ENCODE measurements around the gene LPP. TPM values are rescaled to one million over a fixed set of nuclear protein-coding genes. Genes with fewer than 3 reads are reported as not detected.

LPP gene
- total RNA-seq, 4 donors from 2014 or later = 56.0 to 65.7 (median 58.1) TPM

DNA sequence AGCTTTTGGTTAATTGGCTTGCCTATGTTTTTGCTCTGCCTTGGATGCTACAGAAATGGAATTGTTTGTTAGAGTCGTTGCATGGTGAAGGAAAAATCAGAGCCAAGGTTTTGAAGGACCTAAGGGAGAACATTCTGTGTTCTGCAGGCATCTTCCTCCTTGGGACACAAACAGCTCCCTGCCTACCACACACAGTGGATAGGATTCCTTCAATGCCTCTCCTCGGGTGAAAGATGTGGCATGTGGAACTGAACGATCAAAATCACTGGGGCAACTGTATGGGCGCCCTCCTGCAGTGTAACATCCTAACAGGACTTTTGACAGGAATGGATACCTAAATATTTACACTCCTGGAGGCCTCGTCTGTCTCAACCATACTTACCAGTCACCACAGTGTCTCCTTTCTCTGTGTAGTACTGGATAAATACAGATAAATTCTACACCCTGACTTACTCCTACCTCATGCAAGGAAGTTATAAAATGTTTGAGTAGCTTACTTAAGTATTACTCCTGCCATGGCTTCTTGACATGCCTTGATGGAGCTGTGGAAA, 100.6 kb downstream of the LPP start:
- H3K4me3 ChIP-seq = no peak overlapping the region
- H3K27ac ChIP-seq = no peak overlapping the region
- no peaks in the 10 kb centered on the region for H3K27me3 ChIP-seq
- in situ Hi-C loops (cut with MboI; ENCODE audit: low sequenced_read_pairs in 4 of 4) = no loop called here
- H3K9me3 ChIP-seq = no peaks in the 10 kb centered on the region
- DNase-seq = no peak
- H3K36me3 ChIP-seq = no peaks in the 10 kb centered on the region
- no peak for ATAC-seq
- intact Hi-C loops (cut with DNase I; ENCODE audit: low total_unique reads) = no loop called here
- no peak for TF ChIP-seq POLR2A (IDR thresholded peaks at IDR 0.05)
- TF ChIP-seq, protein P1, sequence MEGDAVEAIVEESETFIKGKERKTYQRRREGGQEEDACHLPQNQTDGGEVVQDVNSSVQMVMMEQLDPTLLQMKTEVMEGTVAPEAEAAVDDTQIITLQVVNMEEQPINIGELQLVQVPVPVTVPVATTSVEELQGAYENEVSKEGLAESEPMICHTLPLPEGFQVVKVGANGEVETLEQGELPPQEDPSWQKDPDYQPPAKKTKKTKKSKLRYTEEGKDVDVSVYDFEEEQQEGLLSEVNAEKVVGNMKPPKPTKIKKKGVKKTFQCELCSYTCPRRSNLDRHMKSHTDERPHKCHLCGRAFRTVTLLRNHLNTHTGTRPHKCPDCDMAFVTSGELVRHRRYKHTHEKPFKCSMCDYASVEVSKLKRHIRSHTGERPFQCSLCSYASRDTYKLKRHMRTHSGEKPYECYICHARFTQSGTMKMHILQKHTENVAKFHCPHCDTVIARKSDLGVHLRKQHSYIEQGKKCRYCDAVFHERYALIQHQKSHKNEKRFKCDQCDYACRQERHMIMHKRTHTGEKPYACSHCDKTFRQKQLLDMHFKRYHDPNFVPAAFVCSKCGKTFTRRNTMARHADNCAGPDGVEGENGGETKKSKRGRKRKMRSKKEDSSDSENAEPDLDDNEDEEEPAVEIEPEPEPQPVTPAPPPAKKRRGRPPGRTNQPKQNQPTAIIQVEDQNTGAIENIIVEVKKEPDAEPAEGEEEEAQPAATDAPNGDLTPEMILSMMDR (IDR thresholded peaks at IDR 0.05 in 4 of 5, conservative IDR thresholded peaks at IDR 0.05 in 1 of 5) = no peak
- peaks cover 12 to 19% of the 10 kb centered on the region in 2 donors for H3K4me1 ChIP-seq

DNA sequence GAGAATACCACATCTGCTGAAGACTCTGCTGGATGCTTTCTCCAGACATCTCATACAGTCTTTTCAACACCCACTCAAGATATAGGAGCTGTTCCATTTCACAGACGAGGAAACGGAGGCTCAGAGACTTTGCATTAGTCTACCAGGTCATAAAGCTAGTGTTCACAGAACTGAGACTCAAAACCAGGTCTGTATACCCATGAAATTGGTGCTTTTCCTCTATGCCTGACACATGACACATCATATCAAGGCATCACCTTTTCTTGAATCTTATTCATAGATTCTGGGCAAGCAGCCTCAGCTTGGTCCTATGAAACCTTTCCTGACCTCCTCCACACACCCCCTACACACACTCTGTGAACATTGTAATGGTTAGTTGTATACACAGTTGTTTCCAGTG, 101.2 kb downstream of the LPP start:
- no peaks in the 10 kb centered on the region for H3K9me3 ChIP-seq
- no peaks in the 10 kb centered on the region for H3K27me3 ChIP-seq
- TF ChIP-seq POLR2A (IDR thresholded peaks at IDR 0.05) = no peak
- TF ChIP-seq, protein P1 (IDR thresholded peaks at IDR 0.05 in 4 of 5, conservative IDR thresholded peaks at IDR 0.05 in 1 of 5) = no peak
- no peak overlapping the region for H3K4me3 ChIP-seq
- no peak for DNase-seq
- intact Hi-C loops (cut with DNase I; ENCODE audit: low total_unique reads) (no loop called here), in situ Hi-C loops (cut with MboI; ENCODE audit: low sequenced_read_pairs in 4 of 4) (no loop called here)
- no peak overlapping the region for H3K27ac ChIP-seq
- no peak for ATAC-seq
- peaks cover 18 to 23% of the 10 kb centered on the region in 2 donors for H3K4me1 ChIP-seq
- no peaks in the 10 kb centered on the region for H3K36me3 ChIP-seq

DNA sequence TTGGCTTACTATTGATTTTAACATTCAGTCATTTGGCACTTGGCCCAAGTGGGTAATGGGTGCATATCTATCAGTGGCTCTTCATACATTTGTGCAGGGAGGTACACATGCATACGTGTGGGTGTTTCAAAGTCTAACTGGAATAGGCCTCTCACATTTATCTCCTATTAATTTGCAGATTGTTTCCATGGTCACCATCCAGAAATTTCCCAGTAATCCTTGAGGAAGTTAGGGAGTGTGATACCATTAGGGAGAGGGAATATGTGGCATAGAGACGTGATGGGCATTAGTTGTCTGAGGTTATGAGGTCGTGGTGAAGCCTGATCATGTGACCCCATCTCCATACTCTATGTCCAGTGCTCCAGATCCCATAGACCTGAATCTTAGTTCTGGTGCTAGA, 102.8 kb downstream of the LPP start:
- Histone ChIP-seq H3K9me3 (no peaks in the 10 kb centered on the region), H3K36me3 (no peaks in the 10 kb centered on the region), H3K4me1 (peaks cover 30 to 38% of the 10 kb centered on the region in 2 donors), H3K27me3 (no peaks in the 10 kb centered on the region), H3K4me3 (no peak overlapping the region), H3K27ac (peak overlapping the region in 2 of 4 donors; percentile 94 to 99)
- intact Hi-C loops (cut with DNase I; ENCODE audit: low total_unique reads) = no loop called here
- ATAC-seq (no peak), DNase-seq (no peak)
- TF ChIP-seq, protein P1 (IDR thresholded peaks at IDR 0.05 in 4 of 5, conservative IDR thresholded peaks at IDR 0.05 in 1 of 5) = no peak
- no peak for TF ChIP-seq POLR2A (IDR thresholded peaks at IDR 0.05)
- in situ Hi-C loops (cut with MboI; ENCODE audit: low sequenced_read_pairs in 4 of 4) = no loop called here

DNA sequence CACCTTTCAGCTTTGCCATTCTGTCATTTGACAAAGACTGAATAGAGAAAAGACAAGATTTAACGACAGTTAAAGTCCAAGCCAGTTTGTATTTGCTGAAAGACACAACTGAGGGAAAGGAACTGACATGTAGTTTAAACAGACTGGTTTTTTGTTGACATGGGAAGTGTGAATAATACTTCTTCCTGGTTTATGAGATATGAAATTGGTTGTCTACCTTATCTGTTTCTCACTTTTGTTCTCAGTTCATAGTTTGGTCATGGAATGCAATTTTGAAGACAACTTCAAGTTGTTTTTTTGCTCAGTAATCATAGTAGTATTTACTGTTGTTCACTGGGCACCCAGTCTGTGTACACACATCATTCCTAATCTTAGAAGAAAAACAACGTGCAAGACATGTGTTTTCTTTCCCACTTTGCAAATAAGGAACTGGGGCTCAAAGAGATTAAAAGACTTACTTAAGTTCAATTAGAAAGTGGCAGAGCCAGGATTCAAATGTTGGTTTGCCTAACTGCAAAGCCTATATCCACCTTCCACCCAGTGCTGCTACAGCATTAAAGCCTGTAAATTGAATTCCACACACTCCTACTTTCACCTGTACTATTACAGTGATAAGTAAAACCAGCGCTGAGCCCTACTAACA, 103.5 kb downstream of the LPP start:
- intact Hi-C loops (cut with DNase I; ENCODE audit: low total_unique reads) = loop anchor here (2.0 kb wide), 1 partner anchor 15 kb away; no protein-coding TSS in a partner anchor
- H3K27ac ChIP-seq = peak overlapping the region; percentile 94 to 99 (median 96)
- H3K9me3 ChIP-seq = no peaks in the 10 kb centered on the region
- TF ChIP-seq, protein P1 (IDR thresholded peaks at IDR 0.05 in 4 of 5, conservative IDR thresholded peaks at IDR 0.05 in 1 of 5) = no peak
- no peak for TF ChIP-seq POLR2A (IDR thresholded peaks at IDR 0.05)
- no peaks in the 10 kb centered on the region for H3K36me3 ChIP-seq
- in situ Hi-C loops (cut with MboI; ENCODE audit: low sequenced_read_pairs in 4 of 4) = no loop called here
- no peak overlapping the region for H3K4me3 ChIP-seq
- ATAC-seq = no peak
- no peaks in the 10 kb centered on the region for H3K27me3 ChIP-seq
- no peak for DNase-seq
- H3K4me1 ChIP-seq = peaks cover 38 to 46% of the 10 kb centered on the region in 2 donors

All from gastrocnemius medialis (tissue), 4 donors.